Stimulated activated CD8-positive, alpha-beta memory T cell treated with anti-CD3 and anti-CD28 coated beads, Interleukin-15, amount 100 ng/mL, for 4 hours (primary cell): Measurements from ENCODE around the gene NAA15.
"Not testable (repeated sequence)": the region's sequence is repeated elsewhere in the genome, so short reads cannot be mapped to it uniquely, and the experiment has no call there.

Experiments
- DNase-seq, 2 donors: peaks; one replicate each; pipeline ENCODE4 v3.0.0-alpha.2; 2020; ENCODE audit warnings: low read depth in 2 of 2

Gene NAA15

GRCh38 chr4:139367421-139368090, 66.3 kb downstream of the NAA15 start:
- DNase-seq: no peak

- no peak for DNase-seq
These were observed 67.7 kb downstream of the NAA15 start for GRCh38 chr4:139368998-139369397.

- DNase-seq: no peak
These were observed 72.9 kb downstream of the NAA15 start for GRCh38 chr4:139374251-139374650.

- DNase-seq: no peak
These were observed 85.1 kb downstream of the NAA15 start for GRCh38 chr4:139386421-139386820.

- DNase-seq: no peak
These were observed 87.8 kb downstream of the NAA15 start for GRCh38 chr4:139389102-139389501.

- DNase-seq: no peak
These were observed 88.7 kb downstream of the NAA15 start for GRCh38 chr4:139389991-139390390.

- DNase-seq: no peak
These were observed 90.4 kb downstream of the NAA15 start for GRCh38 chr4:139391731-139392130.

GRCh38 chr4:139392797-139393196, 91.5 kb downstream of the NAA15 start:
- DNase-seq: no peak

GRCh38 chr4:139401368-139401767, 100.1 kb downstream of the NAA15 start:
- DNase-seq: no peak

- DNase-seq: no peak
These were observed 101.1 kb downstream of the NAA15 start for GRCh38 chr4:139402436-139402835.

- no peak for DNase-seq
These were observed 102.2 kb downstream of the NAA15 start for GRCh38 chr4:139403462-139403861.

- no peak for DNase-seq
These were observed 109.0 kb downstream of the NAA15 start for GRCh38 chr4:139410312-139410711.

GRCh38 chr4:139414671-139415210, 113.4 kb downstream of the NAA15 start:
- not testable (repeated sequence) for DNase-seq

- DNase-seq: no peak
These were observed 114.9 kb downstream of the NAA15 start for GRCh38 chr4:139416073-139416673.

- DNase-seq: no peak
These were observed 118.1 kb downstream of the NAA15 start for GRCh38 chr4:139419388-139419914.

- DNase-seq: no peak
These were observed 119.3 kb downstream of the NAA15 start for GRCh38 chr4:139420652-139421051.

- DNase-seq: no peak
These were observed 134.8 kb downstream of the NAA15 start for GRCh38 chr4:139436122-139436521.

- DNase-seq: no peak
These were observed 136.8 kb downstream of the NAA15 start for GRCh38 chr4:139438141-139438540.

- no peak for DNase-seq
These were observed 139.7 kb downstream of the NAA15 start for GRCh38 chr4:139441029-139441428.

GRCh38 chr4:139443661-139444060, 142.4 kb downstream of the NAA15 start:
- no peak for DNase-seq

GRCh38 chr4:139444881-139445280, 143.6 kb downstream of the NAA15 start:
- not testable (repeated sequence) for DNase-seq

- not testable (repeated sequence) for DNase-seq
These were observed 145.8 kb downstream of the NAA15 start for GRCh38 chr4:139447078-139447477.

- DNase-seq: no peak
These were observed 149.3 kb downstream of the NAA15 start for GRCh38 chr4:139450586-139450985.
